Measurements from ENCODE around the gene PARVG. TPM values are rescaled to one million over a fixed set of nuclear protein-coding genes. Genes with fewer than 3 reads are reported as not detected.
"Not testable (repeated sequence)": the region's sequence is repeated elsewhere in the genome, so short reads cannot be mapped to it uniquely, and the experiment has no call there.

The PARVG gene
- polyA plus RNA-seq, 4 donors, result 1.1 to 7.0 (median 5.5) TPM

- Histone ChIP-seq H3K27ac (ENCODE audit: low read depth in 1 of 3, low read length in 2 of 3) (no peak overlapping the region), H3K36me3 (ENCODE audit: control insufficient read depth in 3 of 3, insufficient read depth in 2 of 3, low read depth in 1 of 3, low read length in 3 of 3) (no peaks in the 10 kb centered on the region), H3K4me1 (ENCODE audit: control insufficient read depth in 3 of 3, insufficient read depth in 2 of 3, low read depth in 1 of 3, low read length in 2 of 3) (no peaks in the 10 kb centered on the region), H3K27me3 (ENCODE audit: control insufficient read depth in 3 of 3, insufficient read depth in 3 of 3, low read length in 3 of 3) (peaks cover 0 to 4% (median 0%) of the 10 kb centered on the region in 3 donors), H3K4me3 (ENCODE audit: low read depth in 1 of 3, low read length in 3 of 3) (no peak overlapping the region), H3K9me3 (ENCODE audit: control insufficient read depth in 2 of 2, insufficient read depth in 1 of 2, low read depth in 1 of 2, low read length in 1 of 2) (peaks cover 0 to 4% of the 10 kb centered on the region in 2 donors)
- no peak for FAIRE-seq
- no peak for DNase-seq
- 77 to 90% (median 82%) methylated on average over 2 of the region's 2 CpGs for WGBS, 3 donors
Measured at GRCh38 chr22:44229809-44230208, 49.1 kb downstream of the PARVG start.

- DNase-seq, result no peak
- Histone ChIP-seq H3K36me3 (ENCODE audit: control insufficient read depth in 3 of 3, insufficient read depth in 2 of 3, low read depth in 1 of 3, low read length in 3 of 3) (no peaks in the 10 kb centered on the region), H3K27me3 (ENCODE audit: control insufficient read depth in 3 of 3, insufficient read depth in 3 of 3, low read length in 3 of 3) (peaks cover 0 to 4% (median 0%) of the 10 kb centered on the region in 3 donors), H3K4me1 (ENCODE audit: control insufficient read depth in 3 of 3, insufficient read depth in 2 of 3, low read depth in 1 of 3, low read length in 2 of 3) (no peaks in the 10 kb centered on the region), H3K27ac (ENCODE audit: low read depth in 1 of 3, low read length in 2 of 3) (no peak overlapping the region), H3K4me3 (ENCODE audit: low read depth in 1 of 3, low read length in 3 of 3) (no peak overlapping the region), H3K9me3 (ENCODE audit: control insufficient read depth in 2 of 2, insufficient read depth in 1 of 2, low read depth in 1 of 2, low read length in 1 of 2) (peaks cover 0 to 4% of the 10 kb centered on the region in 2 donors)
- WGBS, 3 donors, result 67 to 79% (median 74%) methylated on average over 4 of the region's 4 CpGs
- no peak for FAIRE-seq
Measured at GRCh38 chr22:44231233-44231632, 50.5 kb downstream of the PARVG start.

- H3K9me3 ChIP-seq (ENCODE audit: control insufficient read depth in 2 of 2, insufficient read depth in 1 of 2, low read depth in 1 of 2, low read length in 1 of 2); H3K4me3 ChIP-seq (ENCODE audit: low read depth in 1 of 3, low read length in 3 of 3); H3K27me3 ChIP-seq (ENCODE audit: control insufficient read depth in 3 of 3, insufficient read depth in 3 of 3, low read length in 3 of 3); FAIRE-seq; H3K36me3 ChIP-seq (ENCODE audit: control insufficient read depth in 3 of 3, insufficient read depth in 2 of 3, low read depth in 1 of 3, low read length in 3 of 3); H3K4me1 ChIP-seq (ENCODE audit: control insufficient read depth in 3 of 3, insufficient read depth in 2 of 3, low read depth in 1 of 3, low read length in 2 of 3); H3K27ac ChIP-seq (ENCODE audit: low read depth in 1 of 3, low read length in 2 of 3); DNase-seq: not testable (repeated sequence)
- 95 to 96% (median 95%) methylated on average over 12 of the region's 12 CpGs for WGBS, 3 donors
Measured at GRCh38 chr22:44234372-44234771, 53.6 kb downstream of the PARVG start.

- H3K9me3 ChIP-seq (ENCODE audit: control insufficient read depth in 2 of 2, insufficient read depth in 1 of 2, low read depth in 1 of 2, low read length in 1 of 2), result no peaks in the 10 kb centered on the region
- no peaks in the 10 kb centered on the region for H3K36me3 ChIP-seq (ENCODE audit: control insufficient read depth in 3 of 3, insufficient read depth in 2 of 3, low read depth in 1 of 3, low read length in 3 of 3)
- H3K4me3 ChIP-seq (ENCODE audit: low read depth in 1 of 3, low read length in 3 of 3), result no peak overlapping the region
- no peak overlapping the region for H3K27ac ChIP-seq (ENCODE audit: low read depth in 1 of 3, low read length in 2 of 3)
- no peak for FAIRE-seq
- H3K27me3 ChIP-seq (ENCODE audit: control insufficient read depth in 3 of 3, insufficient read depth in 3 of 3, low read length in 3 of 3), result no peaks in the 10 kb centered on the region
- no peaks in the 10 kb centered on the region for H3K4me1 ChIP-seq (ENCODE audit: control insufficient read depth in 3 of 3, insufficient read depth in 2 of 3, low read depth in 1 of 3, low read length in 2 of 3)
- no peak for DNase-seq
Measured at GRCh38 chr22:44237290-44237689, 56.6 kb downstream of the PARVG start.

GRCh38 chr22:44241121-44241520, 60.4 kb downstream of the PARVG start:
- H3K27me3 ChIP-seq (ENCODE audit: control insufficient read depth in 3 of 3, insufficient read depth in 3 of 3, low read length in 3 of 3); H3K27ac ChIP-seq (ENCODE audit: low read depth in 1 of 3, low read length in 2 of 3); FAIRE-seq; H3K4me3 ChIP-seq (ENCODE audit: low read depth in 1 of 3, low read length in 3 of 3); H3K36me3 ChIP-seq (ENCODE audit: control insufficient read depth in 3 of 3, insufficient read depth in 2 of 3, low read depth in 1 of 3, low read length in 3 of 3); DNase-seq; H3K4me1 ChIP-seq (ENCODE audit: control insufficient read depth in 3 of 3, insufficient read depth in 2 of 3, low read depth in 1 of 3, low read length in 2 of 3); H3K9me3 ChIP-seq (ENCODE audit: control insufficient read depth in 2 of 2, insufficient read depth in 1 of 2, low read depth in 1 of 2, low read length in 1 of 2): not testable (repeated sequence)
- 80 to 85% (median 81%) methylated on average over 3 of the region's 3 CpGs for WGBS, 3 donors

- FAIRE-seq (no peak), DNase-seq (no peak)
- Histone ChIP-seq H3K27ac (ENCODE audit: low read depth in 1 of 3, low read length in 2 of 3) (no peak overlapping the region), H3K4me1 (ENCODE audit: control insufficient read depth in 3 of 3, insufficient read depth in 2 of 3, low read depth in 1 of 3, low read length in 2 of 3) (no peaks in the 10 kb centered on the region), H3K36me3 (ENCODE audit: control insufficient read depth in 3 of 3, insufficient read depth in 2 of 3, low read depth in 1 of 3, low read length in 3 of 3) (no peaks in the 10 kb centered on the region), H3K9me3 (ENCODE audit: control insufficient read depth in 2 of 2, insufficient read depth in 1 of 2, low read depth in 1 of 2, low read length in 1 of 2) (no peaks in the 10 kb centered on the region), H3K4me3 (ENCODE audit: low read depth in 1 of 3, low read length in 3 of 3) (no peak overlapping the region), H3K27me3 (ENCODE audit: control insufficient read depth in 3 of 3, insufficient read depth in 3 of 3, low read length in 3 of 3) (no peaks in the 10 kb centered on the region)
- WGBS, 3 donors, result 69 to 81% (median 77%) methylated on average over 17 of the region's 17 CpGs
Measured at GRCh38 chr22:44242946-44243724, 62.4 kb downstream of the PARVG start.

GRCh38 chr22:44243761-44244160, 63.0 kb downstream of the PARVG start:
- no peaks in the 10 kb centered on the region for H3K9me3 ChIP-seq (ENCODE audit: control insufficient read depth in 2 of 2, insufficient read depth in 1 of 2, low read depth in 1 of 2, low read length in 1 of 2)
- 68 to 81% (median 73%) methylated on average over 8 of the region's 8 CpGs for WGBS, 3 donors
- H3K4me3 ChIP-seq (ENCODE audit: low read depth in 1 of 3, low read length in 3 of 3), result no peak overlapping the region
- no peak for FAIRE-seq
- no peaks in the 10 kb centered on the region for H3K4me1 ChIP-seq (ENCODE audit: control insufficient read depth in 3 of 3, insufficient read depth in 2 of 3, low read depth in 1 of 3, low read length in 2 of 3)
- no peak overlapping the region for H3K27ac ChIP-seq (ENCODE audit: low read depth in 1 of 3, low read length in 2 of 3)
- H3K36me3 ChIP-seq (ENCODE audit: control insufficient read depth in 3 of 3, insufficient read depth in 2 of 3, low read depth in 1 of 3, low read length in 3 of 3), result no peaks in the 10 kb centered on the region
- no peaks in the 10 kb centered on the region for H3K27me3 ChIP-seq (ENCODE audit: control insufficient read depth in 3 of 3, insufficient read depth in 3 of 3, low read length in 3 of 3)
- DNase-seq, result no peak

GRCh38 chr22:44244265-44244822, 63.6 kb downstream of the PARVG start:
- no peak for FAIRE-seq

More at GRCh38 chr22:44244265-44244822, 63.6 kb downstream of the PARVG start:
- DNase-seq, result no peak
- H3K4me1 ChIP-seq (ENCODE audit: control insufficient read depth in 3 of 3, insufficient read depth in 2 of 3, low read depth in 1 of 3, low read length in 2 of 3), result no peaks in the 10 kb centered on the region
- H3K36me3 ChIP-seq (ENCODE audit: control insufficient read depth in 3 of 3, insufficient read depth in 2 of 3, low read depth in 1 of 3, low read length in 3 of 3), result no peaks in the 10 kb centered on the region
- H3K27ac ChIP-seq (ENCODE audit: low read depth in 1 of 3, low read length in 2 of 3), result no peak overlapping the region
- WGBS, 3 donors, result 78 to 87% (median 82%) methylated on average over 9 of the region's 9 CpGs
- no peak overlapping the region for H3K4me3 ChIP-seq (ENCODE audit: low read depth in 1 of 3, low read length in 3 of 3)
- peaks cover 0 to 2% of the 10 kb centered on the region in 2 donors for H3K9me3 ChIP-seq (ENCODE audit: control insufficient read depth in 2 of 2, insufficient read depth in 1 of 2, low read depth in 1 of 2, low read length in 1 of 2)
- no peaks in the 10 kb centered on the region for H3K27me3 ChIP-seq (ENCODE audit: control insufficient read depth in 3 of 3, insufficient read depth in 3 of 3, low read length in 3 of 3)
